Activated T-cell treated with anti-CD3 and anti-CD28 coated beads, Interleukin-2, amount 50 U/mL, for 72 hours (primary cell): ENCODE measurements around the gene WDR13. TPM values are rescaled to one million over a fixed set of nuclear protein-coding genes. Genes with fewer than 3 reads are reported as not detected.

Experiments used
- ATAC-seq, 2 donors: fragments of 150-1000 bp; cut with Tn5 transposase; replicated peaks in 1 of 2; 2 replicates each; pipeline ENCODE4 v1.10.0; 2021; ENCODE audit warnings: moderate library complexity in 2 of 2, mild to moderate bottlenecking in 1 of 2
- DNase-seq, 2 donors: peaks; one replicate each; pipeline ENCODE4 v3.0.0; 2021 to 2022; ENCODE audit warnings: mixed read lengths in 1 of 2
- H3K27ac Mint-ChIP-seq: one replicate; pipeline ENCODE4 v1.8.0; 2022; ENCODE audit warnings: mild to moderate bottlenecking, moderate library complexity, mixed read lengths
- H3K27me3 Mint-ChIP-seq: one replicate; pipeline ENCODE4 v1.8.0; 2022; ENCODE audit warnings: low read depth, mixed read lengths
- H3K36me3 Mint-ChIP-seq, 2 donors: one replicate each; pipeline ENCODE4 v1.8.0; 2022; ENCODE audit warnings: mixed read lengths in 2 of 2, mild to moderate bottlenecking in 1 of 2; ENCODE audit not compliant: insufficient read depth in 2 of 2
- H3K4me1 Mint-ChIP-seq: one replicate; pipeline ENCODE4 v1.8.0; 2022; ENCODE audit warnings: low read depth, mixed read lengths
- H3K4me3 Mint-ChIP-seq, 2 donors: one replicate each; pipeline ENCODE4 v1.8.0; 2022; ENCODE audit warnings: mild to moderate bottlenecking in 2 of 2, mixed read lengths in 2 of 2, moderate library complexity in 2 of 2
- H3K9me3 Mint-ChIP-seq, 2 donors: one replicate each; pipeline ENCODE4 v1.8.0; 2022; ENCODE audit warnings: mixed read lengths in 2 of 2
- total RNA-seq, 2 donors: library from RNA; stranded (reverse); gene quantifications; one replicate each; pipeline ENCODE4 v1.2.3, GENCODE V29; 2022

WDR13 gene
- total RNA-seq, 2 donors from 2014 or later = 55.7 to 59.9 TPM

- peaks cover 22 to 32% of the 10 kb centered on the region in 2 donors for H3K36me3 Mint-ChIP-seq
These were observed 18.6 kb upstream of the WDR13 start for GRCh38 chrX:48578661-48579128.

GRCh38 chrX:48579259-48579658 is 18.0 kb upstream of the WDR13 start:
- H3K27ac Mint-ChIP-seq = no peak overlapping the region
- ATAC-seq = no peak
- H3K4me3 Mint-ChIP-seq = no peak overlapping the region
- H3K9me3 Mint-ChIP-seq = no peaks in the 10 kb centered on the region
- H3K36me3 Mint-ChIP-seq = peaks cover 20 to 32% of the 10 kb centered on the region in 2 donors
- H3K27me3 Mint-ChIP-seq = no peaks in the 10 kb centered on the region
- no peak for DNase-seq
- H3K4me1 Mint-ChIP-seq = peaks cover 9% of the 10 kb centered on the region

More at GRCh38 chrX:48578661-48579128, 18.6 kb upstream of the WDR13 start:
- peaks cover 15% of the 10 kb centered on the region for H3K4me1 Mint-ChIP-seq
- H3K4me3 Mint-ChIP-seq = no peak overlapping the region
- DNase-seq (no peak), ATAC-seq (no peak)
- peak overlapping the region; percentile 17 for H3K27ac Mint-ChIP-seq
- H3K9me3 Mint-ChIP-seq = no peaks in the 10 kb centered on the region
- H3K27me3 Mint-ChIP-seq = no peaks in the 10 kb centered on the region

GRCh38 chrX:48580662-48581061 is 16.6 kb upstream of the WDR13 start:
- Mint-ChIP-seq H3K9me3 (peaks cover 0 to 3% of the 10 kb centered on the region in 2 donors), H3K27me3 (no peaks in the 10 kb centered on the region), H3K36me3 (peaks cover 13 to 22% of the 10 kb centered on the region in 2 donors), H3K27ac (no peak overlapping the region), H3K4me1 (peaks cover 6% of the 10 kb centered on the region), H3K4me3 (no peak overlapping the region)
- ATAC-seq (no peak), DNase-seq (no peak)

GRCh38 chrX:48584698-48585097 is 12.6 kb upstream of the WDR13 start:
- H3K9me3 Mint-ChIP-seq = peaks cover 0 to 3% of the 10 kb centered on the region in 2 donors
- DNase-seq = no peak
- peaks cover 3% of the 10 kb centered on the region in 2 donors for H3K36me3 Mint-ChIP-seq
- H3K4me3 Mint-ChIP-seq = no peak overlapping the region
- H3K4me1 Mint-ChIP-seq = no peaks in the 10 kb centered on the region
- ATAC-seq = no peak
- H3K27ac Mint-ChIP-seq = no peak overlapping the region
- H3K27me3 Mint-ChIP-seq = no peaks in the 10 kb centered on the region

GRCh38 chrX:48589482-48590162 is 7.7 kb upstream of the WDR13 start:
- no peaks in the 10 kb centered on the region for H3K27me3 Mint-ChIP-seq
- no peak overlapping the region for H3K4me3 Mint-ChIP-seq
- no peaks in the 10 kb centered on the region for H3K36me3 Mint-ChIP-seq
- DNase-seq (no peak), ATAC-seq (no peak)
- no peaks in the 10 kb centered on the region for H3K4me1 Mint-ChIP-seq
- H3K27ac Mint-ChIP-seq = no peak overlapping the region
- peaks cover 0 to under 1% of the 10 kb centered on the region in 2 donors for H3K9me3 Mint-ChIP-seq

- H3K9me3 Mint-ChIP-seq = no peaks in the 10 kb centered on the region
- DNase-seq (no peak), ATAC-seq (no peak)
- no peak overlapping the region for H3K4me3 Mint-ChIP-seq
- no peak overlapping the region for H3K27ac Mint-ChIP-seq
- H3K4me1 Mint-ChIP-seq = no peaks in the 10 kb centered on the region
- H3K27me3 Mint-ChIP-seq = no peaks in the 10 kb centered on the region
- H3K36me3 Mint-ChIP-seq = no peaks in the 10 kb centered on the region
These were observed 6.8 kb upstream of the WDR13 start for GRCh38 chrX:48590203-48591103.

- ATAC-seq = no peak
- H3K27ac Mint-ChIP-seq = no peak overlapping the region
- H3K36me3 Mint-ChIP-seq = no peaks in the 10 kb centered on the region
- no peaks in the 10 kb centered on the region for H3K27me3 Mint-ChIP-seq
- H3K9me3 Mint-ChIP-seq = no peaks in the 10 kb centered on the region
- H3K4me1 Mint-ChIP-seq = no peaks in the 10 kb centered on the region
- DNase-seq = no peak
- no peak overlapping the region for H3K4me3 Mint-ChIP-seq
These were observed 6.0 kb upstream of the WDR13 start for GRCh38 chrX:48591255-48591791.

- H3K4me1 Mint-ChIP-seq = peaks cover 5% of the 10 kb centered on the region
These were observed 4.3 kb upstream of the WDR13 start for GRCh38 chrX:48592971-48593370.

GRCh38 chrX:48595929-48596328 is 1.4 kb upstream of the WDR13 start:
- Mint-ChIP-seq H3K27ac (no peak overlapping the region), H3K9me3 (no peaks in the 10 kb centered on the region), H3K4me1 (peaks cover 14% of the 10 kb centered on the region), H3K27me3 (no peaks in the 10 kb centered on the region), H3K36me3 (peaks cover 0 to 2% of the 10 kb centered on the region in 2 donors), H3K4me3 (no peak overlapping the region)
- ATAC-seq (no peak), DNase-seq (no peak)

More at GRCh38 chrX:48592971-48593370, 4.3 kb upstream of the WDR13 start:
- ATAC-seq = no peak
- DNase-seq = no peak
- H3K27ac Mint-ChIP-seq = no peak overlapping the region
- H3K36me3 Mint-ChIP-seq = no peaks in the 10 kb centered on the region
- no peaks in the 10 kb centered on the region for H3K27me3 Mint-ChIP-seq
- H3K9me3 Mint-ChIP-seq = no peaks in the 10 kb centered on the region
- H3K4me3 Mint-ChIP-seq = no peak overlapping the region

- ATAC-seq = no peak
These were observed 1.3 kb downstream of the WDR13 start for GRCh38 chrX:48598614-48599013.

GRCh38 chrX:48599341-48599740 is 2.0 kb downstream of the WDR13 start:
- peaks cover 14% of the 10 kb centered on the region for H3K4me1 Mint-ChIP-seq

More at GRCh38 chrX:48598614-48599013, 1.3 kb downstream of the WDR13 start:
- no peak for DNase-seq
- Mint-ChIP-seq H3K9me3 (no peaks in the 10 kb centered on the region), H3K4me1 (peaks cover 14% of the 10 kb centered on the region), H3K4me3 (peak overlapping the region; percentile 87 to 94), H3K27me3 (no peaks in the 10 kb centered on the region), H3K27ac (no peak overlapping the region), H3K36me3 (peaks cover 0 to 2% of the 10 kb centered on the region in 2 donors)

GRCh38 chrX:48600226-48600625 is 2.9 kb downstream of the WDR13 start:
- ATAC-seq (no peak), DNase-seq (no peak)
- Mint-ChIP-seq H3K27ac (no peak overlapping the region), H3K4me3 (no peak overlapping the region), H3K27me3 (no peaks in the 10 kb centered on the region), H3K9me3 (no peaks in the 10 kb centered on the region), H3K36me3 (peaks cover 2 to 3% of the 10 kb centered on the region in 2 donors), H3K4me1 (peaks cover 14% of the 10 kb centered on the region)

More at GRCh38 chrX:48599341-48599740, 2.0 kb downstream of the WDR13 start:
- ATAC-seq (no peak), DNase-seq (no peak)
- Mint-ChIP-seq H3K9me3 (no peaks in the 10 kb centered on the region), H3K27ac (no peak overlapping the region), H3K4me3 (no peak overlapping the region), H3K27me3 (no peaks in the 10 kb centered on the region), H3K36me3 (peaks cover 1 to 2% of the 10 kb centered on the region in 2 donors)
